Fibroblast of peridontal ligament (primary cell): ENCODE data around the gene SENP2.
A peak's percentile ranks its signal among the peaks of the same experiment; 100 is the strongest.

Experiments
- DNase-seq: peaks from one replicate; pipeline ENCODE4 v3.0.0-alpha.2; 2010; ENCODE audit errors: extremely low read depth

Gene SENP2

GRCh38 chr3:185678027-185678426 is 91.9 kb downstream of the SENP2 start:
- no peak for DNase-seq

GRCh38 chr3:185680231-185680630 is 94.1 kb downstream of the SENP2 start:
- DNase-seq: peak; percentile 51
